ENCODE measurements around the gene TPSD1. TPM values are rescaled to one million over a fixed set of nuclear protein-coding genes. Genes with fewer than 3 reads are reported as not detected.
"Not testable (repeated sequence)": the region's sequence is repeated elsewhere in the genome, so short reads cannot be mapped to it uniquely, and the experiment has no call there.

TPSD1 gene
- polyA plus RNA-seq, 1 of the 3 experiments (the other 2 are of a cell fraction), result not detected

DNA sequence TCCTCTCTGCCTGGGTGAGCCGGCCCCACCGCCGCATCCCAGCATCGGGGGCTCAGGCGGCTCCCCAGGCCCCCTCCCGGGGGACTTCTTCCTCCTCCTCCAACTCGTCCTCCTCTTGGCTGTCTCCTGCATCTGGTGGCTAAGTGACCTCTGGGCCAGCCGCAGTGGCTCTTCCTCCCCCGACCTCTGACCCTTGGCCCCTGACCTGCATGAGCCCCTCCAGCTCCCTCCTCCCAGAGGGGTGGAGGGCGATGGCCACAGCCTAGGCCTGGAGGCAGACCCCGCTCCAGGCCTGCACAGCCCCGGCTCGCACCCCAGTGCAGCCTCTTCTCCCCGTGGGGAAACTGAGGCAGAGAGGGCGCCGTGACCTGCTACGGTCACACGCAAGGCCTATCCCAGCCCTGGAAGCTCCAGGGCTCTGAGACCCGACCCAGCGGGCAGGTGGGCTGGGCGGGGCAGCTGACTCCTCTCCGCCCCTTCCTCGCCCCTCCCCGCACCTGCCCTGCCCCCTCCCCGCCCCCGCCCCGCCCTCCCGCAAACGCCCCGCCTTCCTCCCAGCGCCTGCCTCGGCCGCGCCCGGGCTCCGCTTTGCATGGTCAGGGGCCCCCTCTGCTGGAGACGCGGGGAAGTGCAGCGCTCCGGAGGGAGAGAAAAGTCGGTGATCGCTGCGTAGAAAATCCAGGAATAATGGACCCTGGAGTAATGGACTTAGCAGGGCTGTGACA lies 6.7 kb upstream of the TPSD1 start:
- POLR2A ChIA-PET; H3K36me3 ChIP-seq (replicated peaks in 1 of 2; ENCODE audit: control insufficient read depth in 1 of 2, insufficient read depth in 2 of 2, low read length in 1 of 2); H3K79me2 ChIP-seq (ENCODE audit: insufficient read depth); CTCF ChIA-PET; H2AFZ ChIP-seq (ENCODE audit: low read depth); H3K4me2 ChIP-seq; H4K20me1 ChIP-seq (ENCODE audit: insufficient read depth); H3K4me3 ChIP-seq (ENCODE audit: low read depth in 2 of 2, low read length in 1 of 2); H3K9ac ChIP-seq; H3K9me3 ChIP-seq; H3K4me1 ChIP-seq (ENCODE audit: control insufficient read depth in 1 of 2, insufficient read depth in 2 of 2, low read depth in 1 of 2, low read length in 1 of 2); H3K27ac ChIP-seq (ENCODE audit: low read depth in 2 of 2, low read length in 1 of 2); H3K9me2 ChIP-seq; DNase-seq: not testable (repeated sequence)
- no CpG with 5 or more reads among the region's 43 CpGs for WGBS (ENCODE audit: low lambda C conversion rate)
- Histone ChIP-seq H3K27me3 (ENCODE audit: insufficient read depth) (peaks cover 40% of the 10 kb centered on the region; the same call in 1 of the 2 replicates), H3F3A (replicated peaks; ENCODE audit: insufficient read depth) (peaks cover 11% of the 10 kb centered on the region)

GRCh38 chr16:1253701-1254364 lies 2.0 kb upstream of the TPSD1 start:
- H3K9me2 ChIP-seq; H3K27ac ChIP-seq (ENCODE audit: low read depth in 2 of 2, low read length in 1 of 2); H3K4me1 ChIP-seq (ENCODE audit: control insufficient read depth in 1 of 2, insufficient read depth in 2 of 2, low read depth in 1 of 2, low read length in 1 of 2); H3K4me2 ChIP-seq; CTCF ChIA-PET; H3K79me2 ChIP-seq (ENCODE audit: insufficient read depth); H3F3A ChIP-seq (replicated peaks; ENCODE audit: insufficient read depth); DNase-seq; H3K9ac ChIP-seq; H2AFZ ChIP-seq (ENCODE audit: low read depth); H3K9me3 ChIP-seq; H3K36me3 ChIP-seq (replicated peaks in 1 of 2; ENCODE audit: control insufficient read depth in 1 of 2, insufficient read depth in 2 of 2, low read length in 1 of 2); POLR2A ChIA-PET; H4K20me1 ChIP-seq (ENCODE audit: insufficient read depth); H3K4me3 ChIP-seq (ENCODE audit: low read depth in 2 of 2, low read length in 1 of 2): not testable (repeated sequence)
- peaks cover 22% of the 10 kb centered on the region for H3K27me3 ChIP-seq (ENCODE audit: insufficient read depth)
- no CpG with 5 or more reads among the region's 47 CpGs for WGBS (ENCODE audit: low lambda C conversion rate)

DNA sequence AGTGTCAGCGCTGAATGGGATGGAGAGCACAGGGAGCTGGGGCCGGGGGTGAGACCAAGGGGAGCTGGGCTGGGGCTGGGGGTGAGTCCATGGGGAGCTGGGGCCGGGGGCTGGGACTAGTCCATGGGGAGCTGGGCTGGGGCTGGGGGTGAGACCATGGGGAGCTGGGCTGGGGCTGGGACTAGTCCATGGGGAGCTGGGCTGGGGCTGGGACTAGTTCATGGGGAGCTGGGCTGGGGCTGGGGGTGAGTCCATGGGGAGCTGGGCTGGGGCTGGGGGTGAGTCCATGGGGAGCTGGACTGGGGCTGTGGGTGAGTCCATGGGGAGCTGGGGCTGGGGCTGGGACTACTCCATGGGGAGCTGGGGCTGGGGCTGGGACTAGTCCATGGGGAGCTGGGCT lies 1.0 kb upstream of the TPSD1 start:
- CTCF ChIA-PET; H3K9me3 ChIP-seq; H4K20me1 ChIP-seq (ENCODE audit: insufficient read depth); H3K4me3 ChIP-seq (ENCODE audit: low read depth in 2 of 2, low read length in 1 of 2); H3K4me1 ChIP-seq (ENCODE audit: control insufficient read depth in 1 of 2, insufficient read depth in 2 of 2, low read depth in 1 of 2, low read length in 1 of 2); H3K9ac ChIP-seq; DNase-seq; H3K79me2 ChIP-seq (ENCODE audit: insufficient read depth); H3K27ac ChIP-seq (ENCODE audit: low read depth in 2 of 2, low read length in 1 of 2); H3K9me2 ChIP-seq; POLR2A ChIA-PET; H3K4me2 ChIP-seq; H2AFZ ChIP-seq (ENCODE audit: low read depth); H3K36me3 ChIP-seq (replicated peaks in 1 of 2; ENCODE audit: control insufficient read depth in 1 of 2, insufficient read depth in 2 of 2, low read length in 1 of 2); H3F3A ChIP-seq (replicated peaks; ENCODE audit: insufficient read depth): not testable (repeated sequence)
- WGBS (ENCODE audit: low lambda C conversion rate), result 48% methylated on average over 3 of the region's 3 CpGs
- peaks cover 31% of the 10 kb centered on the region for H3K27me3 ChIP-seq (ENCODE audit: insufficient read depth)

- H3K4me1 ChIP-seq (ENCODE audit: control insufficient read depth in 1 of 2, insufficient read depth in 2 of 2, low read depth in 1 of 2, low read length in 1 of 2); H3K79me2 ChIP-seq (ENCODE audit: insufficient read depth); H3K4me2 ChIP-seq; DNase-seq; H3K27ac ChIP-seq (ENCODE audit: low read depth in 2 of 2, low read length in 1 of 2); H3K36me3 ChIP-seq (replicated peaks in 1 of 2; ENCODE audit: control insufficient read depth in 1 of 2, insufficient read depth in 2 of 2, low read length in 1 of 2); H2AFZ ChIP-seq (ENCODE audit: low read depth); CTCF ChIA-PET; H3K9me2 ChIP-seq; H3K9ac ChIP-seq; H3K9me3 ChIP-seq; H3K4me3 ChIP-seq (ENCODE audit: low read depth in 2 of 2, low read length in 1 of 2); H3F3A ChIP-seq (replicated peaks; ENCODE audit: insufficient read depth); H4K20me1 ChIP-seq (ENCODE audit: insufficient read depth); POLR2A ChIA-PET: not testable (repeated sequence)
- peaks cover 41% of the 10 kb centered on the region for H3K27me3 ChIP-seq (ENCODE audit: insufficient read depth)
- WGBS (ENCODE audit: low lambda C conversion rate), result 6% methylated on average over 7 of the region's 23 CpGs
Observed at GRCh38 chr16:1256296-1256873, 516 bp downstream of the TPSD1 start.
